SH-SY5Y (cell line): Measurements from ENCODE around the gene ZNF182.

Source experiments
- GATA2 ChIP-seq: IDR thresholded peaks from 2 replicates; pipeline ENCODE4 v1.6.1; 2011; ENCODE audit warnings: mild to moderate bottlenecking, low read depth, low read length
- GATA3 ChIP-seq: IDR thresholded peaks from 2 replicates; pipeline ENCODE4 v1.6.1; 2011; ENCODE audit warnings: low read depth, mild to moderate bottlenecking, low read length, moderate library complexity

DNA sequence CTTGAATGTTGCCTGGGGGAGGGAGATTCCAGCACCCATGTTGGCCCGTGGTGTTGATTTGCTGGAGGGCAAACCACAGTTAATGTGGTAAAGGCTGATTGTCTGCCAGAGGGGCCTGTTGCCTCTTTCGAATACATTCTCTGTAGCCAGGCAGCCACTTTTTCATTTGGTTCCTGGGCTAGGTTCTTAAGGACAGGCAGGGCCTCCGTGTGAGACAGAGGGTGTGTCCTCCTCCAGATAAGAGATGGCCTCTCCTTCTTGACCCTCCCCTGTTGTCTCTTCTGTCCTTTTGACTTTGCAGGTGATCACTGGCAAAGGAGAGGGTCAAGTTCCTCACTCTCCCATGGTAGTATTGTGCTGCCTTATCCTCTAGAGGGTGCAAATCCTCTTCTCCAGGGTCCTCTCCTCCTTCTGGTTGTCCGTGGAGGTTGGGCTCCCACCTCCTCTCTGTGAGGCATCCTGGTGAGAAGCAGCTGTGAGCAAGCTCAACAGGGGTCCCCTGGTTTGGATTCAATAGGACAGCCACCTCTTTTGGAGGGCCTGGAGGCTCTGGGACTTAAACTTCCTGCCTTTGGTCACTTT lies 44.9 kb downstream of the ZNF182 start:
- TF ChIP-seq GATA3: no peak
- no peak for TF ChIP-seq GATA2
